Stimulated activated CD4-positive, alpha-beta T cell treated with anti-CD3 and anti-CD28 coated beads, Interleukin-15, amount 100 ng/mL, for 24 hours (primary cell): ENCODE measurements around the gene DNAJC1.
"Not testable (repeated sequence)": the region's sequence is repeated elsewhere in the genome, so short reads cannot be mapped to it uniquely, and the experiment has no call there.

ENCODE experiments used
- DNase-seq: peaks from one replicate; pipeline ENCODE4 v3.0.0-alpha.2; 2020

The DNAJC1 gene

GRCh38 chr10:21823617-21824016 lies 179.9 kb downstream of the DNAJC1 start:
- DNase-seq: no peak

GRCh38 chr10:21822273-21822672 lies 181.3 kb downstream of the DNAJC1 start:
- DNase-seq: not testable (repeated sequence)

- DNase-seq: no peak
Measured at GRCh38 chr10:21820952-21821351, 182.6 kb downstream of the DNAJC1 start.

- not testable (repeated sequence) for DNase-seq
Measured at GRCh38 chr10:21818416-21818815, 185.1 kb downstream of the DNAJC1 start.

GRCh38 chr10:21814866-21815265 lies 188.7 kb downstream of the DNAJC1 start:
- no peak for DNase-seq

GRCh38 chr10:21813946-21814345 lies 189.6 kb downstream of the DNAJC1 start:
- no peak for DNase-seq

- DNase-seq: no peak
Measured at GRCh38 chr10:21811245-21811585, 192.3 kb downstream of the DNAJC1 start.

- DNase-seq: no peak
Measured at GRCh38 chr10:21810582-21811244, 192.8 kb downstream of the DNAJC1 start.

- no peak for DNase-seq
Measured at GRCh38 chr10:21808550-21808949, 195.0 kb downstream of the DNAJC1 start.

- no peak for DNase-seq
Measured at GRCh38 chr10:21807180-21807579, 196.3 kb downstream of the DNAJC1 start.

- DNase-seq: no peak
Measured at GRCh38 chr10:21803374-21803773, 200.2 kb downstream of the DNAJC1 start.

GRCh38 chr10:21801609-21802008 lies 201.9 kb downstream of the DNAJC1 start:
- no peak for DNase-seq

- no peak for DNase-seq
Measured at GRCh38 chr10:21797984-21798765, 205.4 kb downstream of the DNAJC1 start.

- no peak for DNase-seq
Measured at GRCh38 chr10:21797533-21797932, 206.0 kb downstream of the DNAJC1 start.

- no peak for DNase-seq
Measured at GRCh38 chr10:21791276-21791675, 212.3 kb downstream of the DNAJC1 start.

- no peak for DNase-seq
Measured at GRCh38 chr10:21776883-21777282, 226.6 kb downstream of the DNAJC1 start.

- no peak for DNase-seq
Measured at GRCh38 chr10:21771219-21771618, 232.3 kb downstream of the DNAJC1 start.

GRCh38 chr10:21769041-21769440 lies 234.5 kb downstream of the DNAJC1 start:
- no peak for DNase-seq

GRCh38 chr10:21764466-21765189 lies 238.9 kb downstream of the DNAJC1 start:
- DNase-seq: no peak

- DNase-seq: no peak
Measured at GRCh38 chr10:21760332-21760731, 243.2 kb downstream of the DNAJC1 start.

- no peak for DNase-seq
Measured at GRCh38 chr10:21759232-21759631, 244.3 kb downstream of the DNAJC1 start.

- no peak for DNase-seq
Measured at GRCh38 chr10:21758696-21759095, 244.8 kb downstream of the DNAJC1 start.

GRCh38 chr10:21758239-21758638 lies 245.3 kb downstream of the DNAJC1 start:
- DNase-seq: no peak
